ENCODE results near the gene PPP1R3G. TPM values are rescaled to one million over a fixed set of nuclear protein-coding genes. Genes with fewer than 3 reads are reported as not detected.

PPP1R3G gene
- total and polyA plus RNA-seq, 11 donors, result 5.4 to 12.3 (median 8.0) TPM

- Histone ChIP-seq H3K36me3 (no peaks in the 10 kb centered on the region), H3K4me3 (no peak overlapping the region), H3K27ac (peak overlapping the region in 11 of 12 donors; percentile 7 to 71 (median 53)), H3K4me1 (peaks cover 0 to 51% (median 17%) of the 10 kb centered on the region in 12 donors), H3K9me3 (no peaks in the 10 kb centered on the region), H3K27me3 (no peaks in the 10 kb centered on the region)
- peak in 4 of 5 donors; percentile 51 to 67 (median 54) for DNase-seq
- WGBS, 4 donors, result 67 to 75% (median 72%) methylated on average over 7 of the region's 7 CpGs
- no peak for TF ChIP-seq CTCF (IDR thresholded peaks at IDR 0.05)
- no peak for TF ChIP-seq POLR2A (IDR thresholded peaks at IDR 0.05)
- intact Hi-C loops (cut with DNase I), result no loop called here
- peak; percentile 56 to 83 (median 72) for ATAC-seq
Measured at GRCh38 chr6:5093231-5094015, 8.3 kb downstream of the PPP1R3G start.

GRCh38 chr6:5094327-5094726 lies 9.2 kb downstream of the PPP1R3G start:
- intact Hi-C loops (cut with DNase I), result no loop called here
- H3K4me1 ChIP-seq, result peaks cover 0 to 52% (median 17%) of the 10 kb centered on the region in 12 donors
- peak overlapping the region in 6 of 12 donors; percentile 10 to 71 (median 59) for H3K27ac ChIP-seq
- no peaks in the 10 kb centered on the region for H3K36me3 ChIP-seq
- DNase-seq (no peak), ATAC-seq (no peak)
- no peak overlapping the region for H3K4me3 ChIP-seq
- WGBS, 4 donors, result 85 to 91% (median 86%) methylated on average over 3 of the region's 3 CpGs
- TF ChIP-seq POLR2A (IDR thresholded peaks at IDR 0.05) (no peak), CTCF (IDR thresholded peaks at IDR 0.05) (no peak)
- H3K9me3 ChIP-seq, result no peaks in the 10 kb centered on the region
- H3K27me3 ChIP-seq, result no peaks in the 10 kb centered on the region

GRCh38 chr6:5095236-5095635 lies 10.1 kb downstream of the PPP1R3G start:
- H3K9me3 ChIP-seq, result no peaks in the 10 kb centered on the region
- no peak overlapping the region for H3K4me3 ChIP-seq
- peaks cover 0 to 48% (median 14%) of the 10 kb centered on the region in 12 donors for H3K4me1 ChIP-seq
- H3K27me3 ChIP-seq, result no peaks in the 10 kb centered on the region
- TF ChIP-seq CTCF (IDR thresholded peaks at IDR 0.05) (no peak), POLR2A (IDR thresholded peaks at IDR 0.05) (no peak)
- no peaks in the 10 kb centered on the region for H3K36me3 ChIP-seq
- DNase-seq, result no peak
- peak overlapping the region in 6 of 12 donors; percentile 63 to 87 (median 80) for H3K27ac ChIP-seq
- intact Hi-C loops (cut with DNase I), result no loop called here
- ATAC-seq, result no peak
- 60 to 80% (median 64%) methylated on average over 3 of the region's 3 CpGs for WGBS, 4 donors

- H3K27ac ChIP-seq, result peak overlapping the region; percentile 46 to 88 (median 78)
- H3K4me3 ChIP-seq, result no peak overlapping the region
- H3K27me3 ChIP-seq, result no peaks in the 10 kb centered on the region
- intact Hi-C loops (cut with DNase I), result no loop called here
- WGBS, 4 donors, result 33 to 55% (median 42%) methylated on average over 2 of the region's 2 CpGs
- ATAC-seq (peak; percentile 91 to 95 (median 94)), DNase-seq (peak; percentile 53 to 78 (median 67))
- peaks cover 0 to 44% (median 12%) of the 10 kb centered on the region in 12 donors for H3K4me1 ChIP-seq
- TF ChIP-seq POLR2A (IDR thresholded peaks at IDR 0.05), result peak in 1 of 2 donors; percentile 70
- no peak for TF ChIP-seq CTCF (IDR thresholded peaks at IDR 0.05)
- H3K36me3 ChIP-seq, result no peaks in the 10 kb centered on the region
- no peaks in the 10 kb centered on the region for H3K9me3 ChIP-seq
Measured at GRCh38 chr6:5096482-5096881, 11.3 kb downstream of the PPP1R3G start.

Measured in heart left ventricle (tissue), 16 donors.